PC-9 (cell line): ENCODE results near the gene MIER2.

Source experiments
- EZH2 ChIP-seq: fragments of 200-600 bp; sonication (generic); IDR thresholded peaks from 2 replicates; pipeline ENCODE4 v1.8.0; 2017; ENCODE audit warnings: antibody characterized with exemption, low read depth
- TF ChIP-seq, protein P1 (sequence below): fragments of 200-600 bp; sonication (generic); conservative IDR thresholded peaks from 2 replicates; pipeline ENCODE4 v1.6.1; 2017; ENCODE audit warnings: mixed run types, antibody characterized with exemption, mild to moderate bottlenecking, moderate library complexity

DNA sequence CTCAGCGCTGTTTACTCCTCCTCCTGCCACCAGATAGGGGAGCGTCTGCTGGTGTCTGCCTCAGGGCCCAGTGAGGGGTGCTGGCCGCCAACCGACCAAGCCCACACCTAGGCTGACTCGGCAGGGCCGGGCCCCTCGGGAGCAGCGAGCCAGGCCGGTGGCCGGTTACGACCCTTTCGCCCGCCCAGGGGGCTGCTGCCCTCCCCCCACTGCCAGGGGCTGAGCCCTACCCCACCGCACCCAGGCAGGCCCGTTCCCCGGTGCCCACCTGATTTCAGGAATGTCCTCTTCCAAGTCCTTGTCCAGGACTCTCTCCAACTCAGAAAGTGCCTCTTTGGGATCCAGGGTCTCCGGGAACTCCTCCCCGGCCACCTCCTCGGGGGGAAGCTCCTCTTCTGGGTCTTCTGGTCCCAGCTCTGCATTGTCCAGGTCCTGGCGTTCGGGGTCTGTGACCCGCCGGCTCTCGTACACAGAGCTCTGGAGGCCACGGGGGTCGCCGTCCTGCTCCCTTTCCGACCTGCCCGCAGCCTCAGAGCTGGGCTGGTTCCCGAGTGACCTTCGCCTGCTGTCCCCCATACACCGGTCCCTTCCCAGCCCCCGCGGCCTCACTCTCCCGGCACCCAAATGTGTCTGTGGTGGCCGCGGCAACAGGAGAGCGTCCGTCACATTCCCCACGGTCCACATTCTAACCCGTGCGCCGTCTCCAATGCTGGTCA is 31.0 kb upstream of the MIER2 start:
- TF ChIP-seq, protein P1, sequence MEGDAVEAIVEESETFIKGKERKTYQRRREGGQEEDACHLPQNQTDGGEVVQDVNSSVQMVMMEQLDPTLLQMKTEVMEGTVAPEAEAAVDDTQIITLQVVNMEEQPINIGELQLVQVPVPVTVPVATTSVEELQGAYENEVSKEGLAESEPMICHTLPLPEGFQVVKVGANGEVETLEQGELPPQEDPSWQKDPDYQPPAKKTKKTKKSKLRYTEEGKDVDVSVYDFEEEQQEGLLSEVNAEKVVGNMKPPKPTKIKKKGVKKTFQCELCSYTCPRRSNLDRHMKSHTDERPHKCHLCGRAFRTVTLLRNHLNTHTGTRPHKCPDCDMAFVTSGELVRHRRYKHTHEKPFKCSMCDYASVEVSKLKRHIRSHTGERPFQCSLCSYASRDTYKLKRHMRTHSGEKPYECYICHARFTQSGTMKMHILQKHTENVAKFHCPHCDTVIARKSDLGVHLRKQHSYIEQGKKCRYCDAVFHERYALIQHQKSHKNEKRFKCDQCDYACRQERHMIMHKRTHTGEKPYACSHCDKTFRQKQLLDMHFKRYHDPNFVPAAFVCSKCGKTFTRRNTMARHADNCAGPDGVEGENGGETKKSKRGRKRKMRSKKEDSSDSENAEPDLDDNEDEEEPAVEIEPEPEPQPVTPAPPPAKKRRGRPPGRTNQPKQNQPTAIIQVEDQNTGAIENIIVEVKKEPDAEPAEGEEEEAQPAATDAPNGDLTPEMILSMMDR: no peak
- TF ChIP-seq EZH2: no peak
